ENCODE results near the gene KCNQ4. TPM values are rescaled to one million over a fixed set of nuclear protein-coding genes. Genes with fewer than 3 reads are reported as not detected.

The KCNQ4 gene
- total and polyA plus RNA-seq, 2 donors from 2014 or later: 0.65 to 1.2 TPM

DNA sequence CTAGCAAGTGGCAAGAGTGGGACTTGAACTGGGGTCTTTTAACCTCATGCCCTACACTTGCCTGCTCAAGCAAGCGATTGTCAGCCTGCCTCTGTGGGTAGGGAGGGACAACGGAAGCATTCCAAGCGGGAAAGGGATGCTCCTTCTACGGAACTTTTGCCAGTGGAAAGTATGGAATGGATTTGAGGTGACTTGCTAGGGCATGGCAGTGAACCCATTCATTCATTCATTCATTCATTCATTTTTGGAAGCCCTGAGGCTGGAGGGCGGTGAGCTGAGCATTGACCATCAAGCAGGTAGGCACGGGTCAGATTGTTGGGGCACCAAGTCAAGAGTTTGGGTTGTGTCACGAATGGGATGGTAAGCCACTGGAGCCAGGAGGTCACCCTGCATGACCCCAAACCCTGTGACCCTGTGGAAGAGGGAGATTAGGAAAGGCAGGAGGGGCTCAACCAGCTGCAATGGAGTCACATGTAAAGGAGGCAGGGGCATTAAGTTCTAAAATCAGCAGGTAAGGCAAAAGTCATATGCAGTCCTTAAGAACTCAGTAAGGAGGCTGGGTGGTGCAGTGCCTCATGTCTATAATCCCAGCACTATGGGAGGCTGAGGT is 90.4 kb downstream of the KCNQ4 start:
- peaks cover 0 to 6% (median 0%) of the 10 kb centered on the region in 3 donors for H3K4me1 ChIP-seq (ENCODE audit: control insufficient read depth in 2 of 3, insufficient read depth in 2 of 3, low read depth in 1 of 3, low read length in 3 of 3)
- no peak overlapping the region for H3K4me3 ChIP-seq (ENCODE audit: low read length in 3 of 3)
- FAIRE-seq (no peak), DNase-seq (no peak)
- no peak overlapping the region for H3K27ac ChIP-seq (ENCODE audit: low read depth in 2 of 2, low read length in 2 of 2)
- no peaks in the 10 kb centered on the region for H3K36me3 ChIP-seq (ENCODE audit: control insufficient read depth in 2 of 3, insufficient read depth in 3 of 3, low read length in 3 of 3)
- H3K27me3 ChIP-seq (ENCODE audit: control insufficient read depth, insufficient read depth, low read length): no peaks in the 10 kb centered on the region
- TF ChIP-seq, protein P1, sequence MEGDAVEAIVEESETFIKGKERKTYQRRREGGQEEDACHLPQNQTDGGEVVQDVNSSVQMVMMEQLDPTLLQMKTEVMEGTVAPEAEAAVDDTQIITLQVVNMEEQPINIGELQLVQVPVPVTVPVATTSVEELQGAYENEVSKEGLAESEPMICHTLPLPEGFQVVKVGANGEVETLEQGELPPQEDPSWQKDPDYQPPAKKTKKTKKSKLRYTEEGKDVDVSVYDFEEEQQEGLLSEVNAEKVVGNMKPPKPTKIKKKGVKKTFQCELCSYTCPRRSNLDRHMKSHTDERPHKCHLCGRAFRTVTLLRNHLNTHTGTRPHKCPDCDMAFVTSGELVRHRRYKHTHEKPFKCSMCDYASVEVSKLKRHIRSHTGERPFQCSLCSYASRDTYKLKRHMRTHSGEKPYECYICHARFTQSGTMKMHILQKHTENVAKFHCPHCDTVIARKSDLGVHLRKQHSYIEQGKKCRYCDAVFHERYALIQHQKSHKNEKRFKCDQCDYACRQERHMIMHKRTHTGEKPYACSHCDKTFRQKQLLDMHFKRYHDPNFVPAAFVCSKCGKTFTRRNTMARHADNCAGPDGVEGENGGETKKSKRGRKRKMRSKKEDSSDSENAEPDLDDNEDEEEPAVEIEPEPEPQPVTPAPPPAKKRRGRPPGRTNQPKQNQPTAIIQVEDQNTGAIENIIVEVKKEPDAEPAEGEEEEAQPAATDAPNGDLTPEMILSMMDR (IDR thresholded peaks at IDR 0.05; ENCODE audit: borderline replicate concordance, extremely low read depth, insufficient read depth): no peak
- peaks cover 0 to 14% (median 2%) of the 10 kb centered on the region in 3 donors for H3K9me3 ChIP-seq (ENCODE audit: control insufficient read depth in 2 of 3, insufficient read depth in 1 of 3, low read length in 3 of 3)
- intact Hi-C loops (cut with DNase I): no loop called here
- H3K9ac ChIP-seq (ENCODE audit: low read length in 3 of 3): no peak overlapping the region

DNA sequence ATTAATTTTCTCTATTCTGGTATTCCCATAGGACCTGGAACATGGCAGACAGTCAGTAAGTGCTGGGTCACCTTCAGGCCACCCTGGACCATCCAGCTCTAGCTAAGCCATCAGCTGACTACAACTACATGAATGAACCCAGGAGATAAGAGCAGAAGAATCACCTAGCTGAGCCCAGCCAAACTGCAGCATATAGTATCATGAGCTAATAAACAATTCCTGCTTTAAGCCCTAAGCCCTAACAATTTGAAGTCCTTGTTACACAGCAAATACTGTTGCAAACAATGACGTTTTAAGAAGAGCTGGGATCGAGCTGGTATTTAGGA is 92.8 kb downstream of the KCNQ4 start:
- no peaks in the 10 kb centered on the region for H3K36me3 ChIP-seq (ENCODE audit: control insufficient read depth in 2 of 3, insufficient read depth in 3 of 3, low read length in 3 of 3)
- no peaks in the 10 kb centered on the region for H3K27me3 ChIP-seq (ENCODE audit: control insufficient read depth, insufficient read depth, low read length)
- no peak for FAIRE-seq
- no peak overlapping the region for H3K27ac ChIP-seq (ENCODE audit: low read depth in 2 of 2, low read length in 2 of 2)
- H3K4me3 ChIP-seq (ENCODE audit: low read length in 3 of 3): no peak overlapping the region
- no peak overlapping the region for H3K9ac ChIP-seq (ENCODE audit: low read length in 3 of 3)
- peaks cover 0 to 6% (median 0%) of the 10 kb centered on the region in 3 donors for H3K4me1 ChIP-seq (ENCODE audit: control insufficient read depth in 2 of 3, insufficient read depth in 2 of 3, low read depth in 1 of 3, low read length in 3 of 3)
- peaks cover 0 to 8% (median 2%) of the 10 kb centered on the region in 3 donors for H3K9me3 ChIP-seq (ENCODE audit: control insufficient read depth in 2 of 3, insufficient read depth in 1 of 3, low read length in 3 of 3)
- intact Hi-C loops (cut with DNase I): no loop called here
- DNase-seq: no peak
- TF ChIP-seq, protein P1 (IDR thresholded peaks at IDR 0.05; ENCODE audit: borderline replicate concordance, extremely low read depth, insufficient read depth): no peak

DNA sequence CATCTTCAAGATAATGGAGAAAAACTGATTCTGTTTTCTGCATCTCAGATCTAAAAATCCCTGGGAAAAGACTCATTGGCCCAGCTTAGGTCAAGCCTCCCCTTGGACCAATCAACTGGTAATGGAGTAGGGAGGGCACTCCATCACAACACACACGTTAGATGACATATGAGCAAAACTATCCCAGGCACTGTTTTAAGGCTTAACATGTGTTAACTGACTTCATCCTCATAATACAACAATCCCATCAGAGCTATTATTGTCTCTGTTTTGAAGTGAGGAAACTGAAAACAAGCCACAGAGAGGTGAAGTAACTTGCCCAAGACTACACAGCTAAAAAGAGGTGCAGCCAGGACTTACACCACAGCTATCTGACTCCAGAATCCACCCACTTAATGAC is 93.3 kb downstream of the KCNQ4 start:
- Histone ChIP-seq H3K9me3 (ENCODE audit: control insufficient read depth in 2 of 3, insufficient read depth in 1 of 3, low read length in 3 of 3) (peaks cover 0 to 8% (median 2%) of the 10 kb centered on the region in 3 donors), H3K9ac (ENCODE audit: low read length in 3 of 3) (no peak overlapping the region), H3K27ac (ENCODE audit: low read depth in 2 of 2, low read length in 2 of 2) (peak overlapping the region; percentile 51 to 84), H3K27me3 (ENCODE audit: control insufficient read depth, insufficient read depth, low read length) (no peaks in the 10 kb centered on the region), H3K36me3 (ENCODE audit: control insufficient read depth in 2 of 3, insufficient read depth in 3 of 3, low read length in 3 of 3) (no peaks in the 10 kb centered on the region), H3K4me1 (ENCODE audit: control insufficient read depth in 2 of 3, insufficient read depth in 2 of 3, low read depth in 1 of 3, low read length in 3 of 3) (peaks cover 0 to 6% (median 0%) of the 10 kb centered on the region in 3 donors), H3K4me3 (ENCODE audit: low read length in 3 of 3) (no peak overlapping the region)
- TF ChIP-seq, protein P1 (IDR thresholded peaks at IDR 0.05; ENCODE audit: borderline replicate concordance, extremely low read depth, insufficient read depth): no peak
- FAIRE-seq (no peak), DNase-seq (no peak)
- intact Hi-C loops (cut with DNase I): no loop called here

DNA sequence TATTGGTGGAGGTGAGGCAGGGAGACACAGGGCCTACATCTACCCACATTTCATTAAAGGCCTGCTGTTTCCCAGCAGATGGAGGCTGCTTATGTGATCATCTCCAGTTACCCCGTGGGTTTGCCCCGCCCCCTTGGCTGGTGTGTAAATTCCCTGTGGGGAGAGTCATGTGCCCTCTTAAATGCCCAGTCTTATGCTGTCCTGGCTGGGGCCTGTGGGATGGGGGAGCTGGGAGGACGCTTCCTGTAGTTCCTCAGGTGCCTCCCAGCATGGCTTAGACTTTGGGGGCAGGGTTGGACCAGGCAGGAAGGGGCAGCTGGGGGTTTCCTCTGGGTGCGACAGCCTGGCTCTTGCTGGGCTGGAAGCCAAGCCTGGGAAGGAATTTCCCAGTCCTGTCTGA is 94.1 kb downstream of the KCNQ4 start:
- peak in 4 of 5 donors; percentile 14 to 94 (median 36) for DNase-seq
- no peak overlapping the region for H3K9ac ChIP-seq (ENCODE audit: low read length in 3 of 3)
- intact Hi-C loops (cut with DNase I): no loop called here
- no peak overlapping the region for H3K4me3 ChIP-seq (ENCODE audit: low read length in 3 of 3)
- H3K4me1 ChIP-seq (ENCODE audit: control insufficient read depth in 2 of 3, insufficient read depth in 2 of 3, low read depth in 1 of 3, low read length in 3 of 3): peaks cover 0 to 6% (median 0%) of the 10 kb centered on the region in 3 donors
- H3K27me3 ChIP-seq (ENCODE audit: control insufficient read depth, insufficient read depth, low read length): no peaks in the 10 kb centered on the region
- TF ChIP-seq, protein P1 (IDR thresholded peaks at IDR 0.05; ENCODE audit: borderline replicate concordance, extremely low read depth, insufficient read depth): no peak
- H3K27ac ChIP-seq (ENCODE audit: low read depth in 2 of 2, low read length in 2 of 2): peak overlapping the region; percentile 51 to 84
- peaks cover 0 to 8% (median 2%) of the 10 kb centered on the region in 3 donors for H3K9me3 ChIP-seq (ENCODE audit: control insufficient read depth in 2 of 3, insufficient read depth in 1 of 3, low read length in 3 of 3)
- FAIRE-seq: no peak
- H3K36me3 ChIP-seq (ENCODE audit: control insufficient read depth in 2 of 3, insufficient read depth in 3 of 3, low read length in 3 of 3): no peaks in the 10 kb centered on the region

All from kidney (tissue), 14 donors.